Lower lobe of right lung (tissue), 2 donors: ENCODE measurements around the gene CHD6. TPM values are rescaled to one million over a fixed set of nuclear protein-coding genes. Genes with fewer than 3 reads are reported as not detected.

Experiments used
- ATAC-seq, 2 donors: fragments of 200-7000 bp; cut with Tn5 transposase; one replicate each; pipeline ENCODE4 v1.9.1; 2020 to 2022; ENCODE audit warnings: mild to moderate bottlenecking in 2 of 2, moderate library complexity in 2 of 2
- DNase-seq: peaks from one replicate; pipeline ENCODE4 v3.0.0-alpha.2; 2020
- H3K27ac ChIP-seq: fragments of 200-600 bp; one replicate; pipeline ENCODE4 v1.8.0; 2022
- H3K27me3 ChIP-seq: fragments of 200-600 bp; one replicate; pipeline ENCODE4 v1.8.0; 2022; ENCODE audit warnings: low read depth
- H3K36me3 ChIP-seq: fragments of 200-600 bp; one replicate; pipeline ENCODE4 v1.8.0; 2022; ENCODE audit warnings: mild to moderate bottlenecking
- H3K4me1 ChIP-seq: fragments of 200-600 bp; one replicate; pipeline ENCODE4 v1.8.0; 2022
- H3K4me3 ChIP-seq: fragments of 200-600 bp; one replicate; pipeline ENCODE4 v1.8.0; 2022; ENCODE audit warnings: mild to moderate bottlenecking
- H3K9me3 ChIP-seq: fragments of 200-600 bp; one replicate; pipeline ENCODE4 v1.8.0; 2022
- CTCF ChIP-seq: fragments of 200-600 bp; IDR thresholded peaks from one replicate; pipeline ENCODE4 v1.8.0; 2022; ENCODE audit warnings: antibody characterized with exemption, mild to moderate bottlenecking
- intact Hi-C: fragments of 100-400 bp; cut with DNase I; formaldehyde crosslinking; loops from one replicate; pipeline ENCODE4 v1.11.0; 2022
- total RNA-seq: library from RNA; stranded (reverse); fragmentation: NEBNext Ultra II Directional; extraction: Animal tissue kit (Norgen Biotek cat#: 25700); gene quantifications from one replicate; pipeline ENCODE4 v1.2.1, GENCODE V29; 2021
- donor health status: DM: no; HTN: yes; CAD: no; lungs with severe emphysema.

The CHD6 gene
- total RNA-seq, 1 donor from 2014 or later = 43.6 TPM

GRCh38 chr20:41418031-41418430 is 200.1 kb downstream of the CHD6 start:
- H3K9me3 ChIP-seq = no peaks in the 10 kb centered on the region
- peaks cover 94% of the 10 kb centered on the region for H3K36me3 ChIP-seq
- H3K4me3 ChIP-seq = no peak overlapping the region
- ATAC-seq (no peak), DNase-seq (no peak)
- no peak overlapping the region for H3K27ac ChIP-seq
- no peak for TF ChIP-seq CTCF
- intact Hi-C loops = no loop called here
- no peaks in the 10 kb centered on the region for H3K4me1 ChIP-seq
- no peaks in the 10 kb centered on the region for H3K27me3 ChIP-seq

- Histone ChIP-seq H3K27me3 (no peaks in the 10 kb centered on the region), H3K4me1 (peaks cover 6% of the 10 kb centered on the region), H3K36me3 (peaks cover 92% of the 10 kb centered on the region), H3K9me3 (no peaks in the 10 kb centered on the region), H3K27ac (no peak overlapping the region), H3K4me3 (no peak overlapping the region)
- ATAC-seq (no peak), DNase-seq (no peak)
- TF ChIP-seq CTCF = no peak
- intact Hi-C loops = no loop called here
These were observed 203.0 kb downstream of the CHD6 start for GRCh38 chr20:41415191-41415590.

- intact Hi-C loops = no loop called here
- no peak for DNase-seq
- no peak for ATAC-seq
- Histone ChIP-seq H3K36me3 (peaks cover 96% of the 10 kb centered on the region), H3K27me3 (no peaks in the 10 kb centered on the region), H3K27ac (no peak overlapping the region), H3K4me1 (peaks cover 11% of the 10 kb centered on the region), H3K9me3 (no peaks in the 10 kb centered on the region), H3K4me3 (no peak overlapping the region)
- no peak for TF ChIP-seq CTCF
These were observed 205.0 kb downstream of the CHD6 start for GRCh38 chr20:41413169-41413568.

- H3K36me3 ChIP-seq = peaks cover 94% of the 10 kb centered on the region
- intact Hi-C loops = no loop called here
- no peak overlapping the region for H3K4me3 ChIP-seq
- no peak for TF ChIP-seq CTCF
- H3K9me3 ChIP-seq = no peaks in the 10 kb centered on the region
- ATAC-seq (no peak), DNase-seq (no peak)
- no peak overlapping the region for H3K27ac ChIP-seq
- peaks cover 11% of the 10 kb centered on the region for H3K4me1 ChIP-seq
- no peaks in the 10 kb centered on the region for H3K27me3 ChIP-seq
These were observed 205.7 kb downstream of the CHD6 start for GRCh38 chr20:41412324-41413120.

- Histone ChIP-seq H3K9me3 (no peaks in the 10 kb centered on the region), H3K27ac (no peak overlapping the region), H3K27me3 (no peaks in the 10 kb centered on the region), H3K36me3 (peaks cover 94% of the 10 kb centered on the region), H3K4me1 (peaks cover 11% of the 10 kb centered on the region), H3K4me3 (no peak overlapping the region)
- ATAC-seq = no peak
- intact Hi-C loops = no loop called here
- TF ChIP-seq CTCF = peak; percentile 33
- DNase-seq = no peak
These were observed 206.8 kb downstream of the CHD6 start for GRCh38 chr20:41411391-41411847.
